Glomerular endothelial cell (primary cell): ENCODE results near the gene SSR4. TPM values are rescaled to one million over a fixed set of nuclear protein-coding genes. Genes with fewer than 3 reads are reported as not detected.
"Not testable (repeated sequence)": the region's sequence is repeated elsewhere in the genome, so short reads cannot be mapped to it uniquely, and the experiment has no call there.

Experiments used
- DNase-seq: peaks from one replicate; pipeline ENCODE4 v3.0.0-alpha.2; 2011; ENCODE audit warnings: low read depth, low spot score; ENCODE audit errors: extremely low read depth
- total RNA-seq: library from RNA; depleted of rRNA; stranded (reverse); fragments of >200 nt; gene quantifications from 2 replicates; pipeline ENCODE4 v1.2.3, GENCODE V29; 2015

The SSR4 gene
- total RNA-seq, 1 donor from 2014 or later, result 212 TPM

GRCh38 chrX:153803211-153804099 is 9.0 kb downstream of the SSR4 start:
- no peak for DNase-seq

- DNase-seq, result no peak
Observed at GRCh38 chrX:153804100-153804595, 9.7 kb downstream of the SSR4 start.

DNA sequence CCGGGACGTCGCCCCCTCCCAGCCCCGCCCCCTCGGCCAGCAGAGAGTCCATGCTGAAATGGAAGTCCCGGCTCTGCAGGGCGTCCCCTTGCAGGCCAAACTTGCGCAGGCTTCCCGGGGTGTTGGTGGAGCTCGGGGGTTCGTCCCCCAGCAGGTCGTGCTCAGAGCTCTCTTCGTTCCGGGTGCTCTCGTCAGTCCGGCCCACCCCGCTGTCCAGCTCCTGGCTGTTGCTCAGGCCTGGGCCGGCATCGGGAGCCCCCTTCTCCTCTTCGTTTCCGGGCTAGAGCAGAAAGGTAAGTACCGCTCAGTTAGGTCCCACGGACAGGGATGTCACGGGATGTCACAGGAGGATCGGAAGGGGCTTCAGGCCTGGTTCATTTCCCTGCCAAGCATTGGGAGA is 10.2 kb downstream of the SSR4 start:
- no peak for DNase-seq

DNA sequence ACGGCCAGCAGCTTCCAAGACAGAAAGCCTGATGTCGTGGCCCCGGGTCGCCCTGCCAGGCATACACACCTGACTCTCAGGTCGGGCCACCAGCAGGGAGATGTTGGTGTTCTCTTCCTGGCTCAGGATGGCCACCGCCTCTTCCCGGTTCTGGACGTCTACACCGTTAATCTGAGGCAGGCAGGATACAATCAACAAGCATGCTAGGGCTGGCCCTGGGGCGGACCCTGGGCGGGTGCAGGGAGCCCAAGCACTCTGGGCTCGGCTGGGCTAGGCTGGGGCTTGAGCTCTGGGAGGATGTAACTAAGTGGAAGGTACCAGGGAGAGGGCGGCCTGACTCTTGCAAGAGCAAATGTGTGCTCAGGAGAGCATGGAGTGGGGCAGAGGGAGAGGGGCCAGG is 11.0 kb downstream of the SSR4 start:
- DNase-seq, result no peak

DNA sequence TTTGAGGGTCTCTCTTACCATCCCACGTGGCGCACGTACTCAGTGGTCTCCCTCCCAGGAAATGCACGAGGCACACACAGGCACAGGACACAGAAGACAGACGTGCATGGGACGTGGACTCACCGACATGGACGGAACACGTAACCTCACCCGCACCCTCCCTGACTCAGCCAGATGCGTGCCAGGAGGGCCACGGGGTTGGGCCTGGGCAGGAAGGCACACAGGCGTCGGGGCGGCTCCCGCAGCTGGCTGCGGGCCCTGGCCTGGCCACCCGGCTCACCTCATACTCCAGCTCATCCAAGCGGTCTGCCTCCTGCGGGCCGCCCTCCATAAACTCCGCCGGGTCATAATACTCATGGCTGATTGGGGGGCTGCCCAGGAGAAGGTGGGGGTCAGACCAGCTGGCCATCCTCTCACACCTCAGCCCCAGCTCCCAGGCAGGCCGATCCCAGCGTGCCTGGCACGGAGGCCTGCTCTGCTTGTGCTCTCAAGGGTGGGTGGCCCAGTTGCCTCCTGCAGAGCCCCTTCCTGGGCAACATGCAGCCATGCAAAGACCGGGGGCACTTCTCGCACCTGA is 12.6 kb downstream of the SSR4 start:
- no peak for DNase-seq

- DNase-seq, result no peak
Observed at GRCh38 chrX:153807976-153808375, 13.5 kb downstream of the SSR4 start.

DNA sequence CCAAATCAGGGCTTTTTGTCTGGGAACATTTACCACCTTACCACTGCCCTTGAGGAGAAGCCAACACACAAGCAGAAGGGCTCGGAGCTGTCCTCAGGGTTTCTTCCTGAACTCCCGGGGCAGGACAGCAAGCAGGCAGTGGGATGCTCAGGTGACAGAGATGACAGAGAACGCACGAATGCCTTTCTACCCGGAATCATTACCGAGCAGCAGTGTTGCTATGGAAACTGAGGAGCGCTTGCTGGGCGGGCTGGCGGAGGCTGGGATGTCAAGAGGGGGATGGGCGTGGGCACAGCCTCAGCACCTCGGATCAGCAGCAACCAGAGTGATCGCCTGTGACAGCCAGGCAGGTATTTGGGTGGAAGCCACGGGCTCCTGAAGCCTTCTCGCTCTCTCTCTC is 17.8 kb downstream of the SSR4 start:
- no peak for DNase-seq

GRCh38 chrX:153813161-153813560 is 18.7 kb downstream of the SSR4 start:
- DNase-seq, result no peak

DNA sequence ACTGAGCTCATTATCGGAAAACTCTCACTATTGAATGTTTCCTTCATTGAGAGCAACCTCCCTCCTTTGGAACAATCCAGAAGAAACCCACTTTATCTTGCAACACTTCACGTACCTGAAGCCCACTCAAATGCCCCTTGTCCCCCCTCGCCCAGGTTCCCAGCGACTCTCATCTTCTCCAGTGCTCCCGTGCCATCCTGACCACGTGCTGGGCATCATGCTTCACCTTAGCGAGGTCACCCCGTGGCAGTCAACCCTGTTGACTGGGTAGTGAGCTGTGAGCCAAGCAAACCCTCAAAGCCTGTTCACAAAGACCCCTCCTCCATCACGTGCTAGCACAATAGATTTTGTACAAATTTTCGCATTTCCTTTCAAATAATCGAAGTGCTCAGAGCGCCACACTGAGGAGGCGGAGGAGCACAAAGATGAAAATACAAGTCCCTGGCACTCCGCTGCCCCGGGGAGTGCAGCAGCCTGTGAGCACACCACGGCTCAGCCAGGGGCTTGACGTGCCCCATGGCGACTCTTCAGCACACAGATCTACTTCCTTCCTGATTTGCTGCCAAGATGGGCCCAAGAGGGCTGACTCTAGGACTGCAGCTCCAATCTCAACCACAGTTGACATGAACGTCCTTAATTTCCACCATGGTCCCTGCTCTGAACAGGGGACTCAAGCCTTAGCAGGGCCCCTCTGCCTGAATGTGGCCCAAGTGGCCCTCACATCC is 20.3 kb downstream of the SSR4 start:
- DNase-seq, result no peak

GRCh38 chrX:153816831-153817690 is 22.6 kb downstream of the SSR4 start:
- DNase-seq, result no peak

- not testable (repeated sequence) for DNase-seq
Observed at GRCh38 chrX:153818064-153818463, 23.6 kb downstream of the SSR4 start.

- no peak for DNase-seq
Observed at GRCh38 chrX:153818571-153819383, 24.3 kb downstream of the SSR4 start.

DNA sequence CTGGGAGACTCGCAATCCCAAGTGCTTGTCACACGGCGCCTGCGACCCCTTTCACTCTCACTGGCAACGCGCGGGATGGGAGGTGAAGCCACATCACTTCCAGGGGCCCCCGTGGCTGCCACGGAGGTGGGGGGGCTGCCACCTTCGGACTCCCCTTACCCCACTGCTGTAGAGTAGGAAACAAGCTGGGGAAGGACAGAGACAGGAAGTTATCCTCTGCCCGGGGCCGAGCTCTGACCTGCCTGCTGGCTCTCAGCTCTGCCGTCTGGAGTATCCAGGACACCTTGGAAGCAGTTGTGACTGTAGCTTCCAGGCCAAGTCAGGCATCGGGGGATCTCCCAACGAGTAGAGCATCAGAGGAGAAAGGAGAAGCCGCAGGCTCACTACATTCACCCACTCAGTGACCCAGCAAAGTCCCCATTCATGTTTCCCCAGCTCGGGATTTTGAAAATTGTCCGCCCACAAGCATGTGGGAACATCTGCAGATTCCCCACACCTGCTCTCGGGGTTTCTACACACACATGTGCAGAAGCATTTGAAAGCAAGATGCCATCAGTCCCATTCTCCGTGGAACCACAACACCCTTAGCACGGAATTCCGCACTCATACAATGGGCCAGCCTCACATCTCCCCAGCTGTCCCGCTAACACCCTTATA is 25.0 kb downstream of the SSR4 start:
- DNase-seq, result no peak

DNA sequence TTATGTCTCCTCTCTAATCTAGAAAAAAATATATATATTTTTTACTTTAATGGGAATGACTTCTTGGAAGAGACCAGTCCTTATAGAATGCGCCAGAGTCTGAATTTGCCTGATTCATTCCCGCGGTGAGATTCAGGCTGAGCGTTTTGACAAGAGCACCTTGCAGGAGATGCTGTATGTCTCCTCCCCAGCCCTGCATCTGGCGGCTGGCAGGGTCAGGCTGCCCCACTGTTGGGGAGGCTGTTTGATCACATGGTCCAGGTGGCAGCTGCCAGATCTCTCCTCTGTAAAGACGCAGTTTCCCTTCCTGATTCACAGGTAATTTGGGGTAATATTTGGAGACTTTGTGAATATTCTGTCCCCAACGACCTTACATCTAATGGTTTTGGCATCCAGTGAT is 26.1 kb downstream of the SSR4 start:
- no peak for DNase-seq

- DNase-seq, result no peak
Observed at GRCh38 chrX:153821066-153821465, 26.6 kb downstream of the SSR4 start.

DNA sequence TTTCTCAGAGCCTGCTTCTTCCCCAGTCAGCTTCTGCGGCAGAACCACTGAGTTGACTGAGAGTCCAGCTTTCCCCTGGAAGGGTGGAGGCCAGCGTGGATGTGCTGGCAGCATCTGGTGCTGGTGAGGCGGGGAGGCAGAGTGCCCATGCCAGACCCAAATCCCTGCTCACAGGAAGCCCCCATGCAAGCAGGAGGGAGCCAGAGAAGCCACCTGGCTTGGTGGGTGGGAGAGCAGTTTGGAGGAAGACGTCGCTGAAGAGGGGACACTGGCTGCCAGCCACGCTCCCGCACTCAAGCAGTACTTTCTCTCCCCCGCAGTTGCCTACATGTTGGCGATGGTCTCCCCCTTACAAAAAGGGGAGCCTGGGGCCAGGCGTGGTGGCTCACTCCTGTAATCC is 29.9 kb downstream of the SSR4 start:
- no peak for DNase-seq

GRCh38 chrX:153825042-153825441 is 30.6 kb downstream of the SSR4 start:
- no peak for DNase-seq

DNA sequence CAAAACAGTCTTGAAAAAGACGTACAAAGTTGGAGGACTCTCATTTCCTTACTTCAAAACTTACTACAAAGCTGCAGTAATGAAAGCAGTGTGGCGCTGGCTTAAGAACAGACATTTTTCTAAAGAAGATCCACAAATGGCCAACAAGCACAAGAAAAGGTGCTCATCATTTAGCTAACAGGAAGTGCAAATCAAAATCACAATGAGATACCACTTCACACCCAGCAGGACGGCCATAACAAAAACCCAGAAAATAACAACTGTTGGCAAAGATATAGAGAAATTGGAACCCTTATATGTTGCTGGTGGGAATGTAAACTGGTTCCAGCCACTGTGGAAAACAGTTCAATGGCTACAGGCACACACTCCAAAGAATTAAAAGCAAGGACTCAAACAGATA is 32.5 kb downstream of the SSR4 start:
- no peak for DNase-seq

DNA sequence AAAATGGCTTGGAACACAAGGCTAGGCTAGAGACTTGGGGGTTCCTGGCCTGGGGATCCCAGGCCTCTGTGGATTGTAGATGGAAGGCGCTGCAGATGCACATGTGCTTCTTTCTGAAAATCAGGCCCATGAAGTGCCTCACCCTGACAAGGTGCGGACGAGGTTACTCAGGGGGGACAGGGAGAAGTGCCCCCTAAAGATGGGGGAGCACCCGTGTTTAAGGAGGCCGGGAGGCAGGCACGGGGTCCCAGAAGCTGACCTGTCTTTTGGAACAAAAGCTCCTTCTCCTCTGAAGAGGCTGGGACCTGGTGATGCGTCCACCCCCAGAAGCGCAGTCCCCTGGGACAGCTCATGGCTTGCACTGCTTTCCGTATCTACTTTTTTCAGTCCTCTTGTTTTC is 33.4 kb downstream of the SSR4 start:
- DNase-seq, result no peak
